Activated naive CD8-positive, alpha-beta T cell (primary cell): ENCODE results near the gene NISCH.
A peak's percentile ranks its signal among the peaks of the same experiment; 100 is the strongest.

Experiments
- H3K27ac Mint-ChIP-seq: one replicate; pipeline ENCODE4 v1.8.0; 2021; ENCODE audit warnings: mixed read lengths
- H3K27me3 Mint-ChIP-seq: one replicate; pipeline ENCODE4 v1.8.0; 2021; ENCODE audit warnings: mixed read lengths
- H3K36me3 Mint-ChIP-seq: one replicate; pipeline ENCODE4 v1.8.0; 2021; ENCODE audit warnings: mixed read lengths
- H3K4me1 Mint-ChIP-seq: one replicate; pipeline ENCODE4 v1.8.0; 2021; ENCODE audit warnings: low read depth, mixed read lengths
- H3K4me3 Mint-ChIP-seq: one replicate; pipeline ENCODE4 v1.8.0; 2021; ENCODE audit warnings: mild to moderate bottlenecking, mixed read lengths
- H3K9me3 Mint-ChIP-seq: one replicate; pipeline ENCODE4 v1.8.0; 2021; ENCODE audit warnings: low read depth, mixed read lengths

Gene NISCH

DNA sequence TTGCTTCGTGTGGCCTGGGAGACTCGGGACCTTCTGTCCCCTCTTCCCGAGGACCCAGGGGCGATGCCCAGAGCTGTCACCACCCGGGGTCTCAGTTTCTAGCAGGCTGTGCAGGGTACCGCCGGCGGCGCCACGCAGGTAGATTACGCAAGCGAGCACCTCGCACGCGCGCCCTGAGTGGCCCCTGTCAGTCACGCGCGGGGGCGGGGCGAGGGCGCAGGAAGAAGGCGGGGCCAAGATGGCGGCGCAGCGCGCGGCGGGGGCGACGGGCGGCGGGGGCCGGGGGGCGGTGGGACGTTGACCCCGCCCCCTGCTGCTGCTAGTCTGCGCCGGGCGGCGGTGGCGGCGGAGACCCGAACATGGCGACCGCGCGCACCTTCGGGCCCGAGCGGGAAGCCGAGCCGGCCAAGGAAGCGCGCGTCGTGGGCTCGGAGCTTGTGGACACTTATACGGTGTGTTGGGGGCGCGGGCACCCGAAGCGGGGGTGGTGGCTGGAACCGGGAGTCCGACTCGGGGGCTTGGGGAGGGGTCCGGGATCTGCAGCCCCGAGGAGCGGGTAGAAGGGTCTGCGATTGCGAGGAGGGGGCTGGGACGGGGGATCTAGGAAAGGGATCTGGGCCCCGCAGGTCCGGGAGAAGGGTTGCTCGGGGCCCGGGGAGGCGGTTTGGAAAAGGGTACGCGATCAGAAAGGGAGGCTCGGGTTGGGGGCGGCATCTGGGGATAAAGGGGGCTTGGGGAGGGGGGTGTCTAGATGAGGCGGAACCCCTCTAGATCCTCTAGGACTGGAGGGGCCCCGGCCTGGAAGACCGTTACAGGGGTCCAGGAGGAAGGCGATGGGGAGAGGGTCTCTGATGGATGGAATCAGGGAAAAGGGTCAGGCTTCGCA is at the start of gene NISCH:
Gene NISCH (plus strand): TSS at position 322 of the 886 bp plus-strand sequence. CDS start 38 bp downstream, at position 360.
- no peaks in the 10 kb centered on the region for H3K9me3 Mint-ChIP-seq
- peaks cover 42% of the 10 kb centered on the region for H3K4me1 Mint-ChIP-seq
- peak within 1 kb of the TSS; percentile 93 for H3K4me3 Mint-ChIP-seq
- H3K27ac Mint-ChIP-seq: peak within 1 kb of the TSS; percentile 99
- peaks cover 3% of the 10 kb centered on the region for H3K36me3 Mint-ChIP-seq
- H3K27me3 Mint-ChIP-seq: no peaks in the 10 kb centered on the region

GRCh38 chr3:52406231-52406661 is 49.2 kb upstream of the NISCH start:
- Mint-ChIP-seq H3K27me3 (no peaks in the 10 kb centered on the region), H3K4me1 (peaks cover 20% of the 10 kb centered on the region), H3K4me3 (no peak overlapping the region), H3K36me3 (peaks cover 2% of the 10 kb centered on the region), H3K27ac (no peak overlapping the region), H3K9me3 (no peaks in the 10 kb centered on the region)

- Mint-ChIP-seq H3K4me1 (peaks cover 27% of the 10 kb centered on the region), H3K4me3 (no peak overlapping the region), H3K27me3 (no peaks in the 10 kb centered on the region), H3K27ac (peak overlapping the region; percentile 41), H3K9me3 (no peaks in the 10 kb centered on the region), H3K36me3 (peaks cover 2% of the 10 kb centered on the region)
These were observed 48.5 kb upstream of the NISCH start for GRCh38 chr3:52406791-52407510.

- Mint-ChIP-seq H3K9me3 (no peaks in the 10 kb centered on the region), H3K36me3 (peaks cover 2% of the 10 kb centered on the region), H3K4me3 (peak overlapping the region; percentile 96), H3K27me3 (no peaks in the 10 kb centered on the region), H3K27ac (peak overlapping the region; percentile 85), H3K4me1 (peaks cover 35% of the 10 kb centered on the region)
These were observed 47.6 kb upstream of the NISCH start for GRCh38 chr3:52407779-52408178.

DNA sequence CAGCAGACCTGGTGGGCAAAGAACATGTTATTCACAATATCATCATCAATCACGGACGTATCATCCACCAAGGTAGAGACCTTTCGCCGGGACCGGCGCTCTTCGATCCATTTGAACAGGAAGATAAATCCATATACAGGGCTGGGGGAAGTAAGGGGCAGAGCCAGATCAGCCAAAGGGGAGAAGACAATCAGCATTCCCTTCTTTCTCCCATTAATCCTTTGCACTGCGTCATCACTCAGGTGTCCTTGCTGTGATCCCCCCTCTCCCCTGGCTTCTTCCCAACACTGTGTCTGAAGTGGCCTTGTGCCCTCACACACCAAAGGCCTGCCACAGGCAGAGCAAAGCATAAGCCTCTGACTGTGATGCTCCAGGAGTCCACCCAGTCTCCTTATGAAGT is 46.9 kb upstream of the NISCH start:
- Mint-ChIP-seq H3K4me1 (peaks cover 36% of the 10 kb centered on the region), H3K27me3 (no peaks in the 10 kb centered on the region), H3K36me3 (peaks cover 2% of the 10 kb centered on the region), H3K9me3 (no peaks in the 10 kb centered on the region), H3K4me3 (peak overlapping the region; percentile 96), H3K27ac (peak overlapping the region; percentile 85)

GRCh38 chr3:52415800-52416199 is 39.6 kb upstream of the NISCH start:
- Mint-ChIP-seq H3K4me3 (no peak overlapping the region), H3K27me3 (no peaks in the 10 kb centered on the region), H3K27ac (no peak overlapping the region), H3K36me3 (no peaks in the 10 kb centered on the region), H3K4me1 (peaks cover 22% of the 10 kb centered on the region), H3K9me3 (no peaks in the 10 kb centered on the region)

GRCh38 chr3:52420388-52420787 is 35.0 kb upstream of the NISCH start:
- Mint-ChIP-seq H3K4me3 (no peak overlapping the region), H3K9me3 (no peaks in the 10 kb centered on the region)

DNA sequence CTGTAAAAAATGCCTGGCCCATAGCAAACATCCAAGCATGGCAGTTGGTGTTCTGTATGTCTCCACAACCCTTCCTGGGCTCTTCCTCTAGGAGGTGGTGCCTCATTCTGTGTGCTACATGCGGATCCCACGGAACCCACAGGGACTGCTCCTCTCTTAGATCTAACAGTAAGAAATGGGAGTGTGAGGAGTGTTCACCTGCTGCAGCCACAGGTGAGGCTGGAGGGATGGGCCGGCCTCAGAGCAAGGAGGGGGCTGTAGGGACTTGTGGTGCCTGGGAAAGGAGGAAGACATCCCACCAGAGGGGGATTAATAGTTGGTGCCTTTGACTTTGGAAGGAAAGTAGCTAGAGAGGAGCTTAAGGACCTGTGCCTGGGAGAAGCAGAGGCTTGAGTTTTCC is 32.7 kb upstream of the NISCH start:
- H3K27me3 Mint-ChIP-seq: no peaks in the 10 kb centered on the region
- H3K9me3 Mint-ChIP-seq: no peaks in the 10 kb centered on the region
- no peaks in the 10 kb centered on the region for H3K4me1 Mint-ChIP-seq
- H3K36me3 Mint-ChIP-seq: no peaks in the 10 kb centered on the region
- H3K27ac Mint-ChIP-seq: no peak overlapping the region
- H3K4me3 Mint-ChIP-seq: no peak overlapping the region

More at GRCh38 chr3:52420388-52420787, 35.0 kb upstream of the NISCH start:
- Mint-ChIP-seq H3K27ac (no peak overlapping the region), H3K27me3 (no peaks in the 10 kb centered on the region), H3K36me3 (no peaks in the 10 kb centered on the region), H3K4me1 (no peaks in the 10 kb centered on the region)

GRCh38 chr3:52423173-52423572 is 32.2 kb upstream of the NISCH start:
- Mint-ChIP-seq H3K27ac (no peak overlapping the region), H3K4me1 (no peaks in the 10 kb centered on the region), H3K9me3 (no peaks in the 10 kb centered on the region), H3K36me3 (no peaks in the 10 kb centered on the region), H3K4me3 (no peak overlapping the region), H3K27me3 (no peaks in the 10 kb centered on the region)

- Mint-ChIP-seq H3K9me3 (no peaks in the 10 kb centered on the region), H3K36me3 (no peaks in the 10 kb centered on the region), H3K27ac (no peak overlapping the region), H3K27me3 (no peaks in the 10 kb centered on the region), H3K4me3 (no peak overlapping the region), H3K4me1 (no peaks in the 10 kb centered on the region)
These were observed 27.0 kb upstream of the NISCH start for GRCh38 chr3:52428151-52429005.

- H3K4me3 Mint-ChIP-seq: no peak overlapping the region
- H3K27me3 Mint-ChIP-seq: no peaks in the 10 kb centered on the region
- H3K36me3 Mint-ChIP-seq: no peaks in the 10 kb centered on the region
These were observed 26.4 kb upstream of the NISCH start for GRCh38 chr3:52429031-52429430.

GRCh38 chr3:52429779-52430415 is 25.5 kb upstream of the NISCH start:
- H3K4me1 Mint-ChIP-seq: no peaks in the 10 kb centered on the region
- H3K27me3 Mint-ChIP-seq: no peaks in the 10 kb centered on the region
- no peak overlapping the region for H3K27ac Mint-ChIP-seq

More at GRCh38 chr3:52429031-52429430, 26.4 kb upstream of the NISCH start:
- Mint-ChIP-seq H3K9me3 (no peaks in the 10 kb centered on the region), H3K27ac (no peak overlapping the region), H3K4me1 (no peaks in the 10 kb centered on the region)

DNA sequence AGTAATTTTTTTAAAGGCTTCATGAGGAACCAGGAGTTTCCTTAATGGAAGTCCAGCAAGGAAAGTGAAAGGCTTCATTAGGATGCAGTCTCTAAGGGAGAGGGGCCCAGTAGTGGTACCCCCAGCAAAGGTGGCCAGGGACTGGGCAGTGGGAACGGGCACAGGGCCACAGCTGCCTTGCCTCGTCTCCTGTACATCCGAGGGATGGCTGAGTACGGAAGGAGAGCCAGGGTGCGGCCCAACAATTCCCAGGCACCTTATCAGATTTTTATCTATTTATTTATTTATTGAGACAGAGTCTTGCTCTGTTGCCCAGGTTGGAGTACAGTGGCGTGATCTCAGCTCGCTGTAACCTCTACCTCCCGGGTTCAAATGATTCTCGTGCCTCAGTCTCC is 25.0 kb upstream of the NISCH start:
- no peaks in the 10 kb centered on the region for H3K4me1 Mint-ChIP-seq
- no peaks in the 10 kb centered on the region for H3K27me3 Mint-ChIP-seq
- no peak overlapping the region for H3K4me3 Mint-ChIP-seq

More at GRCh38 chr3:52429779-52430415, 25.5 kb upstream of the NISCH start:
- no peaks in the 10 kb centered on the region for H3K36me3 Mint-ChIP-seq
- no peaks in the 10 kb centered on the region for H3K9me3 Mint-ChIP-seq
- H3K4me3 Mint-ChIP-seq: no peak overlapping the region

More for the DNA sequence above, 25.0 kb upstream of the NISCH start:
- H3K9me3 Mint-ChIP-seq: no peaks in the 10 kb centered on the region
- no peak overlapping the region for H3K27ac Mint-ChIP-seq
- H3K36me3 Mint-ChIP-seq: no peaks in the 10 kb centered on the region
